HEK293T (cell line): ENCODE data around the gene NTN3.

ENCODE experiments used
- ARNT ChIP-seq: fragments of 450-650 bp; IDR thresholded peaks from 2 replicates; pipeline ENCODE4 v1.6.1; 2017; ENCODE audit warnings: mild to moderate bottlenecking
- BHLHE40 ChIP-seq: fragments of 450-650 bp; IDR thresholded peaks from 2 replicates; pipeline ENCODE4 v1.6.1; 2016; ENCODE audit warnings: mild to moderate bottlenecking, moderate library complexity, borderline replicate concordance
- CTBP1 ChIP-seq: fragments of 450-650 bp; IDR thresholded peaks from 2 replicates; pipeline ENCODE4 v1.6.1; 2016; ENCODE audit warnings: borderline replicate concordance
- FOXM1 ChIP-seq: fragments of 450-650 bp; IDR thresholded peaks from 2 replicates; pipeline ENCODE4 v1.6.1; 2017; ENCODE audit warnings: mild to moderate bottlenecking, borderline replicate concordance
- HDGF ChIP-seq: fragments of 450-650 bp; IDR thresholded peaks from 2 replicates; pipeline ENCODE4 v1.6.1; 2017; ENCODE audit warnings: antibody characterized with exemption, borderline replicate concordance
- SP1 ChIP-seq: fragments of 450-650 bp; IDR thresholded peaks from 2 replicates; pipeline ENCODE4 v1.6.1; 2017
- SUZ12 ChIP-seq: fragments of 450-650 bp; IDR thresholded peaks from 2 replicates; pipeline ENCODE4 v1.6.1; 2016; ENCODE audit warnings: mild to moderate bottlenecking
- TARDBP ChIP-seq: fragments of 450-650 bp; IDR thresholded peaks from 2 replicates; pipeline ENCODE4 v1.6.1; 2016
- ZNF384 ChIP-seq: fragments of 450-650 bp; IDR thresholded peaks from 2 replicates; pipeline ENCODE4 v1.6.1; 2016

GRCh38 chr16:2519711-2520080 is 48.6 kb downstream of the NTN3 start:
- no peak for TF ChIP-seq SUZ12
- TF ChIP-seq SP1, result no peak
- no peak for TF ChIP-seq TARDBP
- TF ChIP-seq BHLHE40, result no peak
- TF ChIP-seq FOXM1, result no peak
- no peak for TF ChIP-seq ARNT
- TF ChIP-seq HDGF, result no peak
- TF ChIP-seq ZNF384, result no peak
- TF ChIP-seq CTBP1, result no peak
